Ovary (tissue), 3 donors: ENCODE results near the gene TCF12.

ENCODE experiments used
- EP300 ChIP-seq: sonication (generic); formaldehyde crosslinking; IDR thresholded peaks from one replicate; pipeline ENCODE4 v1.6.1; 2017; ENCODE audit warnings: antibody characterized with exemption
- POLR2A ChIP-seq: fragments of 450-650 bp; IDR thresholded peaks from one replicate; pipeline ENCODE4 v1.6.1; 2017; ENCODE audit warnings: antibody characterized with exemption, mild to moderate bottlenecking, moderate library complexity
- TF ChIP-seq, protein P1 (sequence below), 3 donors: fragments of 450-650 bp in 2 of 3; fragments of 200-600 bp in 1 of 3; IDR thresholded peaks; one replicate each; pipeline versions ENCODE4 v1.5.1 to v1.8.0; 2016 to 2022; ENCODE audit warnings: antibody characterized with exemption in 3 of 3, mild to moderate bottlenecking in 1 of 3
- donor health status: DM: no; HTN: no; CAD: no.

DNA sequence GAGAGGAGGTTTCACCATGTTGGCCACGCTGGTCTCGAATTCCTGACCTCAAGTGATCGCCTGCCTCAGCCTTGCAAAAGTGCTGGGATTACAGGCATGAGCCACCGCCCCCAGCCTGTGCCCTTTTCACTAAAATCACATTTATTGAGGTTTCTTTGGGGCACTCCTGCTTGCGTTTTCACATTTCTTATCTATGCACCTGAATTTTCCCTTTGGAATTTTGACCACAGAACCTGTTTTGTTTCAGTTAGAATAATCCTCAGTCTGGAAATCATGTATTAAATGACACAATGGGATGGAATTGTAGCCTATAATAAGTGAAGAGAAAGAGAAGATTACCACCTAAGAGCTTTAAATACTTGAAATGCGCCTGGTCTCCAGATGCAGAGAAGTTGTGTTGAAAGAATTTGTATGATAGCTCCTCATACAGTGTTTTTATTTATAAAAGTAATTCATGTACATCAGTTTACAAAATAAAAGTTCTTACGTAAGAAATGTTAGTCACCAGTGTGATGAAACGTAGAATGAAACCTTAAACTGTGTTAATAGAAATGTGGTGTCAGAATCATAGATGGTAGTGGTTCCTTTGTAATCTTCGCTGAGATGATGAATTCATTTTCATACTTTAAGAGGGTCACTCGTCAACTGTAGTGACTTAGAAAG is 107.0 kb downstream of the TCF12 start:
- TF ChIP-seq, protein P1, sequence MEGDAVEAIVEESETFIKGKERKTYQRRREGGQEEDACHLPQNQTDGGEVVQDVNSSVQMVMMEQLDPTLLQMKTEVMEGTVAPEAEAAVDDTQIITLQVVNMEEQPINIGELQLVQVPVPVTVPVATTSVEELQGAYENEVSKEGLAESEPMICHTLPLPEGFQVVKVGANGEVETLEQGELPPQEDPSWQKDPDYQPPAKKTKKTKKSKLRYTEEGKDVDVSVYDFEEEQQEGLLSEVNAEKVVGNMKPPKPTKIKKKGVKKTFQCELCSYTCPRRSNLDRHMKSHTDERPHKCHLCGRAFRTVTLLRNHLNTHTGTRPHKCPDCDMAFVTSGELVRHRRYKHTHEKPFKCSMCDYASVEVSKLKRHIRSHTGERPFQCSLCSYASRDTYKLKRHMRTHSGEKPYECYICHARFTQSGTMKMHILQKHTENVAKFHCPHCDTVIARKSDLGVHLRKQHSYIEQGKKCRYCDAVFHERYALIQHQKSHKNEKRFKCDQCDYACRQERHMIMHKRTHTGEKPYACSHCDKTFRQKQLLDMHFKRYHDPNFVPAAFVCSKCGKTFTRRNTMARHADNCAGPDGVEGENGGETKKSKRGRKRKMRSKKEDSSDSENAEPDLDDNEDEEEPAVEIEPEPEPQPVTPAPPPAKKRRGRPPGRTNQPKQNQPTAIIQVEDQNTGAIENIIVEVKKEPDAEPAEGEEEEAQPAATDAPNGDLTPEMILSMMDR (IDR thresholded peaks at IDR 0.05): no peak
- TF ChIP-seq POLR2A (no peak), EP300 (no peak)
